Psoas muscle (tissue), 8 donors: Measurements from ENCODE around the gene DDAH1. TPM values are rescaled to one million over a fixed set of nuclear protein-coding genes. Genes with fewer than 3 reads are reported as not detected.
A peak's percentile ranks its signal among the peaks of the same experiment; 100 is the strongest.

Experiments
- ATAC-seq, 4 donors: fragments of 200-7000 bp; cut with Tn5 transposase; one replicate each; pipeline ENCODE4 v1.9.1; 2020; ENCODE audit warnings: moderate library complexity in 3 of 4, mild to moderate bottlenecking in 2 of 4
- DNase-seq, 2 donors: peaks; one replicate each; pipeline ENCODE4 v3.0.0-alpha.2; 2020
- H3K27ac ChIP-seq: fragments of 200-600 bp; one replicate; pipeline ENCODE4 v1.8.0; 2022
- H3K27me3 ChIP-seq, 3 donors: fragments of 200-600 bp in 1 of 3; one replicate each; pipeline versions ENCODE4 v1.6.1 to v1.8.0; 2013 to 2022; ENCODE audit warnings: low read length in 2 of 3, mild to moderate bottlenecking in 2 of 3, moderate library complexity in 1 of 3; ENCODE audit not compliant: insufficient read depth in 3 of 3
- H3K36me3 ChIP-seq, 2 donors: fragments of 200-600 bp in 1 of 2; one replicate each; pipeline versions ENCODE4 v1.6.1 to v1.8.0; 2013 to 2022; ENCODE audit warnings: low read depth in 1 of 2, mild to moderate bottlenecking in 1 of 2, moderate library complexity in 1 of 2; ENCODE audit not compliant: insufficient read depth in 1 of 2
- H3K4me1 ChIP-seq: fragments of 200-600 bp; one replicate; pipeline ENCODE4 v1.8.0; 2022
- H3K4me3 ChIP-seq: fragments of 200-600 bp; one replicate; pipeline ENCODE4 v1.8.0; 2022; ENCODE audit warnings: mild to moderate bottlenecking
- H3K9me3 ChIP-seq: fragments of 200-600 bp; one replicate; pipeline ENCODE4 v1.8.0; 2022
- WGBS, 3 donors: extraction: QIAGEN DNeasy Blood & Tissue Kit; methylation state at CpG; one replicate each; pipeline versions ENCODE4 v1.1.6 to v1.1.7; 2013; 5-methylcytosine and 5-hydroxymethylcytosine counted together
- intact Hi-C, 2 donors: fragments of 100-400 bp; cut with DNase I; formaldehyde crosslinking; loops; one replicate each; pipeline versions ENCODE4 v1.11.0 to v1.14.2; 2022
- polyA plus RNA-seq, 3 donors: library from polyadenylated mRNA; stranded (reverse); fragments of 200-250 nt; gene quantifications; one replicate each; pipeline ENCODE4 v1.2.3, GENCODE V29; 2013
- total RNA-seq, 4 donors: library from RNA; stranded (reverse); fragmentation: NEBNext Ultra II Directional in 2 of 4; extraction: Animal tissue kit (Norgen Biotek cat#: 25700) in 2 of 4; gene quantifications; one replicate each; pipeline versions ENCODE4 v1.2.1 to v1.2.4, GENCODE V29; 2021 to 2023
- TF ChIP-seq, protein P1 (sequence below): fragments of 200-600 bp; IDR thresholded peaks from one replicate; pipeline ENCODE4 v1.8.0; 2022; ENCODE audit warnings: antibody characterized with exemption
- donor health status: healthy with polysubstance abuse.
- donor health status: DM: no; HTN: no; CAD: no; lungs with moderate emphysema.
- donor health status: Bipolar disorder and iron deficiency.
- donor health status: healthy.
- donor health status: DM: yes; HTN: yes; CAD: no.
- donor health status: DM: no; HTN: no; CAD: no.
- donor health status: DM: no; HTN: no; CAD: no.
- donor health status: DM: yes; HTN: yes; CAD: no.

Gene DDAH1
- total and polyA plus RNA-seq, 7 donors = 2.1 to 53.6 (median 8.2) TPM

DNA sequence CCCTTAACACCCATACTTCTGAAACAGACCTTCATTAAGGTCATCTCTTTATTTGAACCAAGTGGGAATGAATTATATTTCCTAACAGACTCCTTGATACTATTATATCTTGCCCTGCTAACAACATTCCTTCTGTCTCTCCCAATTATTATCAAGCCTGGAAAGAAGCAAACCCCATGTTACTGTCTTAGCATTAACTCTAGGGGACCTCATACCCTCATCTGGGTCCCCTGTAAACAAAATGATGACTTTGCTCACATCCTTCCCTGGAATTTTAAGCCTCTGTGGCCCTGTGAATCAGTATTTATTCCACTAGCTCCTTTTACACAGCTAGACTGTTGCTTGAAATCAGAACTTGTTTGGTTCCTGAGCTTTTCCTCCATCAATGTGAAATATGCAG is 150.2 kb downstream of the DDAH1 start:
- H3K27ac ChIP-seq = peak overlapping the region; percentile 89

DNA sequence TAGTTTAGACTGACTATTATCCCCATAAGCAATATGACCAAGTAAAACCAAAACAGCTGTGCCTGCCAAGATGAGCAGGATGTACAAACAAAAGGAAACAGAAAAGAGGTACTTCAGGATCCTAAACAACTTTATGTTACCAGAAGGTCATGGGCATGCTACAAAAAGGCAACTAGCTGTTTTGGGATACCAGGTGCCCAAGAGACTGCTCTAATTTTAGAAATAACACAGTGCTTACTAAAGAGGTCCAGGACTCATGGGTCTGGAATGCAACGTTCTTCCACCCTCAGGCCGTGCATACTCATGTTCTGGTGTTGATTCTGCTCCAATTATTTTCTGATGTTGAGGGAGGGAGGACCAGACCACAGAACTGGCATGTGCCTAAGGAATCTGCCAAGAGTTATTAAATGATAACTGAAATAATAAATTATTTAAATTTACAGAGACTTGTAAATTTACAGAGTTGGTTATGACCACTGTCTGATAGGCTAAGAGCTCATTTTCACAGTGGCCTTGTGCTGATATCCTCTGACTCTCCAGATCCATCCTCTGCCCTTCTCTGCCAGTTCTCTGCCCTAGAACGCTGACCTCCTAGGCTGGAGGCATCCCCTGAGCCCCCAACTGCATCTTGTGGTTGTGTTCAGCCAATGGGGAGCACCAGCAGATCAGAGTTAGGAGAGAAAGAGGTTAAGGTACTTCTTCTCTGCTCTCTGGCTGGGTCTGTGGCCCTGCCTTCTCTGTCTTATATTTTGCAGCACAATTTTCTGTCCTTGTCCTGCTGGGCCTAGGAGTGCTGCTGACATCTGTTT is 150.9 kb downstream of the DDAH1 start:
- no peak overlapping the region for H3K4me3 ChIP-seq
- intact Hi-C loops = no loop called here
- TF ChIP-seq, protein P1, sequence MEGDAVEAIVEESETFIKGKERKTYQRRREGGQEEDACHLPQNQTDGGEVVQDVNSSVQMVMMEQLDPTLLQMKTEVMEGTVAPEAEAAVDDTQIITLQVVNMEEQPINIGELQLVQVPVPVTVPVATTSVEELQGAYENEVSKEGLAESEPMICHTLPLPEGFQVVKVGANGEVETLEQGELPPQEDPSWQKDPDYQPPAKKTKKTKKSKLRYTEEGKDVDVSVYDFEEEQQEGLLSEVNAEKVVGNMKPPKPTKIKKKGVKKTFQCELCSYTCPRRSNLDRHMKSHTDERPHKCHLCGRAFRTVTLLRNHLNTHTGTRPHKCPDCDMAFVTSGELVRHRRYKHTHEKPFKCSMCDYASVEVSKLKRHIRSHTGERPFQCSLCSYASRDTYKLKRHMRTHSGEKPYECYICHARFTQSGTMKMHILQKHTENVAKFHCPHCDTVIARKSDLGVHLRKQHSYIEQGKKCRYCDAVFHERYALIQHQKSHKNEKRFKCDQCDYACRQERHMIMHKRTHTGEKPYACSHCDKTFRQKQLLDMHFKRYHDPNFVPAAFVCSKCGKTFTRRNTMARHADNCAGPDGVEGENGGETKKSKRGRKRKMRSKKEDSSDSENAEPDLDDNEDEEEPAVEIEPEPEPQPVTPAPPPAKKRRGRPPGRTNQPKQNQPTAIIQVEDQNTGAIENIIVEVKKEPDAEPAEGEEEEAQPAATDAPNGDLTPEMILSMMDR = no peak
- H3K9me3 ChIP-seq = no peaks in the 10 kb centered on the region
- ATAC-seq (peak; percentile 93 to 96 (median 96)), DNase-seq (peak in 1 of 2 donors; percentile 55)
- H3K4me1 ChIP-seq = peaks cover 31% of the 10 kb centered on the region
- H3K27ac ChIP-seq = peak overlapping the region; percentile 89
- WGBS, 3 donors = 16 to 22% (median 20%) methylated on average over 3 of the region's 3 CpGs
- H3K36me3 ChIP-seq = no peaks in the 10 kb centered on the region
- no peaks in the 10 kb centered on the region for H3K27me3 ChIP-seq

More for the DNA sequence above, 150.2 kb downstream of the DDAH1 start:
- ATAC-seq = peak in 1 of 4 donors; percentile 16
- H3K36me3 ChIP-seq = no peaks in the 10 kb centered on the region
- no peaks in the 10 kb centered on the region for H3K9me3 ChIP-seq
- no peak for DNase-seq
- peaks cover 31% of the 10 kb centered on the region for H3K4me1 ChIP-seq
- H3K4me3 ChIP-seq = no peak overlapping the region
- intact Hi-C loops = no loop called here
- TF ChIP-seq, protein P1 = no peak
- no peaks in the 10 kb centered on the region for H3K27me3 ChIP-seq

GRCh38 chr1:85311818-85312217 is 153.1 kb downstream of the DDAH1 start:
- Histone ChIP-seq H3K36me3 (no peaks in the 10 kb centered on the region), H3K4me3 (no peak overlapping the region), H3K4me1 (peaks cover 40% of the 10 kb centered on the region), H3K9me3 (no peaks in the 10 kb centered on the region), H3K27me3 (no peaks in the 10 kb centered on the region), H3K27ac (no peak overlapping the region)
- intact Hi-C loops = no loop called here
- 49 to 63% (median 55%) methylated on average over 2 of the region's 2 CpGs for WGBS, 3 donors
- DNase-seq = no peak
- ATAC-seq = no peak
- TF ChIP-seq, protein P1 = no peak

DNA sequence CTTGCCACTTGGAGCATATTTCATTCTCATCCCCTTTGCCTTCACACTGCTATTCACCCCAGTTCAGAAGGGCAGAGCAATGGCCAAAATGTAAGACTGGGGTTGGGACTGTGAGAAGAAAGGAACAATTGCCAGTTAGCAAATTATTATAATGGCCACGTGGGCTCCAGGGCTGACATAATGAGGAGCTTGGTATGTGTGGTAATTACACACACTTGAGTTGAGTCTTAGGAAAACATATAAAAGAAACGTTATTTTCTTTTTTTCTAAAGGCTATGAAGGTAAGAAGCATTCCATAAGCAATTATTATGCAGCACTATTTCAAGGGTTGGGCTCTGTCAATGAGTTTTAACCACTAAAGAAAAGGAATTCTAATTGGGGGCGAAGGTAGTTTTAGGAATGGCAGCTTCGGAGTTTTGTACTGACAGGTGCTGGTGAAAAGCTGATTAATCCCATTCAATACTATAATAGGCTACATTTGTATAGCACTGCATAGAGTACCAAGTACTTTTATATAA is 156.1 kb downstream of the DDAH1 start:
- ATAC-seq (no peak), DNase-seq (no peak)
- intact Hi-C loops = loop anchor here (1.0 to 10.0 kb wide), 10 partner anchors 90 to 706 kb away; partner anchors contain the start of genes CCN1 (in 1 of the 2) and DDAH1 (in 1 of the 2)
- Histone ChIP-seq H3K9me3 (no peaks in the 10 kb centered on the region), H3K27ac (no peak overlapping the region), H3K36me3 (no peaks in the 10 kb centered on the region), H3K27me3 (no peaks in the 10 kb centered on the region), H3K4me3 (peak overlapping the region; percentile 45), H3K4me1 (peaks cover 16% of the 10 kb centered on the region)
- WGBS, 3 donors = 57 to 70% (median 58%) methylated on average over 4 of the region's 4 CpGs
- TF ChIP-seq, protein P1 = no peak
